ENCODE measurements around the gene MAP7D3.

Gene MAP7D3

DNA sequence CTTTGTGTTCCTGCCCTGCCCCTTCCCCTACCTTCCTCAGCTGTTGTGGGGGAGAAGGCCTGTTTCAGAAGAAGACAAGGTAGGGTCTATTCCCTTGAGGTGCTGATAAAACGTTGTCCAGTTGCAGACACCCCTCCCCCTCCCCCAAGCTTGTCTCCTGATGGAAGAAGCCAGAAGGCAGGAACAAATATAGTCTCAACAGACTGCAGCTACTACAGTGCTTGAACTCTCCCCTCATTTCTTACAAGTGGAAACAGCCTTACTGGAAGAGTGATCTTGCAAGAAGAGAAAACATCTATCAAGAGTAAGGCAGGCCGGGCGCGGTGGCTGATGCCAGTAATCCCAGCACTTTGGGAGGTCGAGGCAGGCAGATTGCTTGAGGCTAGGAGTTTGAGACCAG lies 11.0 kb upstream of the MAP7D3 start:
- Histone ChIP-seq H3K9me3 (ENCODE audit: control insufficient read depth, insufficient read depth, low read depth, low read length) (no peaks in the 10 kb centered on the region), H3K36me3 (ENCODE audit: control insufficient read depth in 2 of 2, insufficient read depth in 1 of 2, low read length in 2 of 2) (no peaks in the 10 kb centered on the region), H3K4me3 (ENCODE audit: low read depth, low read length) (no peak overlapping the region), H3K27ac (ENCODE audit: extremely low read depth, low read depth, low read length) (no peak overlapping the region), H3K4me1 (ENCODE audit: control insufficient read depth, insufficient read depth, low read length) (0 out of 2 replicates have a peak, but pooled peaks cover 3% of the 10 kb centered on the region)
- POLR2A ChIA-PET: no interaction called here
- TF ChIP-seq, protein P1, sequence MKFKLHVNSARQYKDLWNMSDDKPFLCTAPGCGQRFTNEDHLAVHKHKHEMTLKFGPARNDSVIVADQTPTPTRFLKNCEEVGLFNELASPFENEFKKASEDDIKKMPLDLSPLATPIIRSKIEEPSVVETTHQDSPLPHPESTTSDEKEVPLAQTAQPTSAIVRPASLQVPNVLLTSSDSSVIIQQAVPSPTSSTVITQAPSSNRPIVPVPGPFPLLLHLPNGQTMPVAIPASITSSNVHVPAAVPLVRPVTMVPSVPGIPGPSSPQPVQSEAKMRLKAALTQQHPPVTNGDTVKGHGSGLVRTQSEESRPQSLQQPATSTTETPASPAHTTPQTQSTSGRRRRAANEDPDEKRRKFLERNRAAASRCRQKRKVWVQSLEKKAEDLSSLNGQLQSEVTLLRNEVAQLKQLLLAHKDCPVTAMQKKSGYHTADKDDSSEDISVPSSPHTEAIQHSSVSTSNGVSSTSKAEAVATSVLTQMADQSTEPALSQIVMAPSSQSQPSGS (tag by site-specific recombination; IDR thresholded peaks at IDR 0.05; ENCODE audit: low read depth): no peak
- TF ChIP-seq, protein P2, sequence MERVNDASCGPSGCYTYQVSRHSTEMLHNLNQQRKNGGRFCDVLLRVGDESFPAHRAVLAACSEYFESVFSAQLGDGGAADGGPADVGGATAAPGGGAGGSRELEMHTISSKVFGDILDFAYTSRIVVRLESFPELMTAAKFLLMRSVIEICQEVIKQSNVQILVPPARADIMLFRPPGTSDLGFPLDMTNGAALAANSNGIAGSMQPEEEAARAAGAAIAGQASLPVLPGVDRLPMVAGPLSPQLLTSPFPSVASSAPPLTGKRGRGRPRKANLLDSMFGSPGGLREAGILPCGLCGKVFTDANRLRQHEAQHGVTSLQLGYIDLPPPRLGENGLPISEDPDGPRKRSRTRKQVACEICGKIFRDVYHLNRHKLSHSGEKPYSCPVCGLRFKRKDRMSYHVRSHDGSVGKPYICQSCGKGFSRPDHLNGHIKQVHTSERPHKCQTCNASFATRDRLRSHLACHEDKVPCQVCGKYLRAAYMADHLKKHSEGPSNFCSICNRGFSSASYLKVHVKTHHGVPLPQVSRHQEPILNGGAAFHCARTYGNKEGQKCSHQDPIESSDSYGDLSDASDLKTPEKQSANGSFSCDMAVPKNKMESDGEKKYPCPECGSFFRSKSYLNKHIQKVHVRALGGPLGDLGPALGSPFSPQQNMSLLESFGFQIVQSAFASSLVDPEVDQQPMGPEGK (tag by site-specific recombination; IDR thresholded peaks at IDR 0.05): no peak
- no peak for TF ChIP-seq ZNF121 (tag by site-specific recombination; IDR thresholded peaks at IDR 0.05)
- TF ChIP-seq ZNF19 (tag by site-specific recombination; IDR thresholded peaks at IDR 0.05; ENCODE audit: low read depth): no peak
- TF ChIP-seq ZNF16 (tag by site-specific recombination; IDR thresholded peaks at IDR 0.05; ENCODE audit: low read depth): no peak
- TF ChIP-seq, protein P3, sequence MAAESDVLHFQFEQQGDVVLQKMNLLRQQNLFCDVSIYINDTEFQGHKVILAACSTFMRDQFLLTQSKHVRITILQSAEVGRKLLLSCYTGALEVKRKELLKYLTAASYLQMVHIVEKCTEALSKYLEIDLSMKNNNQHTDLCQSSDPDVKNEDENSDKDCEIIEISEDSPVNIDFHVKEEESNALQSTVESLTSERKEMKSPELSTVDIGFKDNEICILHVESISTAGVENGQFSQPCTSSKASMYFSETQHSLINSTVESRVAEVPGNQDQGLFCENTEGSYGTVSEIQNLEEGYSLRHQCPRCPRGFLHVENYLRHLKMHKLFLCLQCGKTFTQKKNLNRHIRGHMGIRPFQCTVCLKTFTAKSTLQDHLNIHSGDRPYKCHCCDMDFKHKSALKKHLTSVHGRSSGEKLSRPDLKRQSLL (tag by site-specific recombination; IDR thresholded peaks at IDR 0.05): no peak
- no peak for TF ChIP-seq ZNF837 (tag by site-specific recombination; IDR thresholded peaks at IDR 0.05)
- TF ChIP-seq, protein P4, sequence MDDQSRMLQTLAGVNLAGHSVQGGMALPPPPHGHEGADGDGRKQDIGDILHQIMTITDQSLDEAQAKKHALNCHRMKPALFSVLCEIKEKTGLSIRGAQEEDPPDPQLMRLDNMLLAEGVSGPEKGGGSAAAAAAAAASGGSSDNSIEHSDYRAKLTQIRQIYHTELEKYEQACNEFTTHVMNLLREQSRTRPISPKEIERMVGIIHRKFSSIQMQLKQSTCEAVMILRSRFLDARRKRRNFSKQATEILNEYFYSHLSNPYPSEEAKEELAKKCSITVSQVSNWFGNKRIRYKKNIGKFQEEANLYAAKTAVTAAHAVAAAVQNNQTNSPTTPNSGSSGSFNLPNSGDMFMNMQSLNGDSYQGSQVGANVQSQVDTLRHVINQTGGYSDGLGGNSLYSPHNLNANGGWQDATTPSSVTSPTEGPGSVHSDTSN (CRISPR knock-in tag; IDR thresholded peaks at IDR 0.05): no peak
- TF ChIP-seq ZNF514 (tag by site-specific recombination; IDR thresholded peaks at IDR 0.05): no peak
- TF ChIP-seq ZBTB48 (tag by site-specific recombination; IDR thresholded peaks at IDR 0.05): no peak
- no peak for TF ChIP-seq ZNF558 (tag by site-specific recombination; IDR thresholded peaks at IDR 0.05)
- no peak for TF ChIP-seq ZNF211 (tag by site-specific recombination; IDR thresholded peaks at IDR 0.05; ENCODE audit: low read depth)
- TF ChIP-seq ZNF184 (tag by site-specific recombination; IDR thresholded peaks at IDR 0.05): no peak
- CTCF ChIA-PET: interaction anchor here (0.6 kb wide), 1 partner anchor 166 kb away, joined by 5 read pairs; no protein-coding TSS in a partner anchor

DNA sequence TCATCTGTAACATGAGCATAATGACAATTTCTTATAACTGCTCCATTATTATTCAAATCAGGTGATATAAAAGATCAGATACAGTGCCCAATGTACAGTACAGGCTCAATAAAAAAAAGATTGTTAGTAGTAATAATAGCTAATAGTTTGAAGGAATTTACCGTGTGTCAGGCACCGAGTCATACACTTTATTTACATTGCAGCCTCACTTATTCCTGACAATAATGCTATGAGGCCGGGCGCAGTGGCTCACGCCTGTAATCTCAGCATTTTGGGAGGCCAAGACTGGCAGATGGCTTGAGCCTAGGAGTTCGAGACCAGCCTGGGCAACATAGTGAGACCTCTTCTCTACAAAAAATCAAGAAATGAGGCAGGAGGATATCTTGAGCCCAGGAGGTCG lies 10.1 kb upstream of the MAP7D3 start:
- ChIA-PET POLR2A (no interaction called here), CTCF (interaction anchor here (0.7 kb wide), 1 partner anchor 10 kb away, joined by 3 read pairs; no protein-coding TSS in a partner anchor)
- H3K4me3 ChIP-seq (ENCODE audit: low read depth, low read length): no peak overlapping the region
- no peaks in the 10 kb centered on the region for H3K36me3 ChIP-seq (ENCODE audit: control insufficient read depth in 2 of 2, insufficient read depth in 1 of 2, low read length in 2 of 2)
- no peak for TF ChIP-seq ZNF341 (tag by site-specific recombination; IDR thresholded peaks at IDR 0.05; ENCODE audit: low read depth)
- no peaks in the 10 kb centered on the region for H3K9me3 ChIP-seq (ENCODE audit: control insufficient read depth, insufficient read depth, low read depth, low read length)
- no peaks in the 10 kb centered on the region for H3K4me1 ChIP-seq (ENCODE audit: control insufficient read depth, insufficient read depth, low read length)
- no peak overlapping the region for H3K27ac ChIP-seq (ENCODE audit: extremely low read depth, low read depth, low read length)

DNA sequence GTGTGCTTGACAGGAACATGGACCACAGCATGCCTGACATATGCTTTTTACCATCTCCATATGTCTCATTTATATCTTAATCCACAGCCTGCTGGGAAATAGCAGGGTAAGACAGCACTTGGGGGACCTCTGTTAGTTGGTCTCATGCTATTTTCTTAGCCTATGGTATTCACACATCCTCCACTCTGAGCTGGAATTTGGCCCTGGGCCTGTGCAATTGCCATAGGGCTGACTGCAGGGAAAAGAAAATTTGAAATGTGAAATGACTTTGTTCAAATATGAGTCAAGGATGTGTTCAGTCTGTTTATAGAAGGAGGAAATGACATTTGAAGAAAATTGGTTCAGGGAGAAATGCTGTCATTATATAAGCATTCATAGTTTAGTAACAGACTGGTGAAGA lies 9.6 kb upstream of the MAP7D3 start:
- H3K4me3 ChIP-seq (ENCODE audit: low read depth, low read length): no peak overlapping the region
- H3K27ac ChIP-seq (ENCODE audit: extremely low read depth, low read depth, low read length): no peak overlapping the region
- CTCF ChIA-PET: interaction anchor here (0.7 kb wide), 1 partner anchor 10 kb away, joined by 3 read pairs; no protein-coding TSS in a partner anchor
- H3K36me3 ChIP-seq (ENCODE audit: control insufficient read depth in 2 of 2, insufficient read depth in 1 of 2, low read length in 2 of 2): no peaks in the 10 kb centered on the region
- H3K9me3 ChIP-seq (ENCODE audit: control insufficient read depth, insufficient read depth, low read depth, low read length): no peaks in the 10 kb centered on the region
- POLR2A ChIA-PET: no interaction called here
- no peaks in the 10 kb centered on the region for H3K4me1 ChIP-seq (ENCODE audit: control insufficient read depth, insufficient read depth, low read length)
- no peak for TF ChIP-seq ZNF660 (tag by site-specific recombination; IDR thresholded peaks at IDR 0.05)
- no peak for TF ChIP-seq SETDB1 (IDR thresholded peaks at IDR 0.05; ENCODE audit: insufficient read length, low read length)
- no peak for TF ChIP-seq ZFP69B (tag by site-specific recombination; IDR thresholded peaks at IDR 0.05)
- no peak for TF ChIP-seq ZEB2 (tag by site-specific recombination; IDR thresholded peaks at IDR 0.05)
- TF ChIP-seq KLF1 (tag by site-specific recombination; IDR thresholded peaks at IDR 0.05): no peak
- TF ChIP-seq, protein P5, sequence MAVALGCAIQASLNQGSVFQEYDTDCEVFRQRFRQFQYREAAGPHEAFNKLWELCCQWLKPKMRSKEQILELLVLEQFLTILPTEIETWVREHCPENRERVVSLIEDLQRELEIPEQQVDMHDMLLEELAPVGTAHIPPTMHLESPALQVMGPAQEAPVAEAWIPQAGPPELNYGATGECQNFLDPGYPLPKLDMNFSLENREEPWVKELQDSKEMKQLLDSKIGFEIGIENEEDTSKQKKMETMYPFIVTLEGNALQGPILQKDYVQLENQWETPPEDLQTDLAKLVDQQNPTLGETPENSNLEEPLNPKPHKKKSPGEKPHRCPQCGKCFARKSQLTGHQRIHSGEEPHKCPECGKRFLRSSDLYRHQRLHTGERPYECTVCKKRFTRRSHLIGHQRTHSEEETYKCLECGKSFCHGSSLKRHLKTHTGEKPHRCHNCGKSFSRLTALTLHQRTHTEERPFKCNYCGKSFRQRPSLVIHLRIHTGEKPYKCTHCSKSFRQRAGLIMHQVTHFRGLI (tag by site-specific recombination; IDR thresholded peaks at IDR 0.05): no peak
- TF ChIP-seq GFI1B (tag by site-specific recombination; IDR thresholded peaks at IDR 0.05): no peak
- no peak for TF ChIP-seq GLIS1 (tag by site-specific recombination; IDR thresholded peaks at IDR 0.05)
- TF ChIP-seq FEZF1 (tag by site-specific recombination; IDR thresholded peaks at IDR 0.05): no peak
- TF ChIP-seq SP3 (tag by site-specific recombination; IDR thresholded peaks at IDR 0.05): no peak
- TF ChIP-seq TRIM28 (IDR thresholded peaks at IDR 0.05; ENCODE audit: borderline replicate concordance, low read length): no peak
- no peak for TF ChIP-seq ZNF561 (tag by site-specific recombination; IDR thresholded peaks at IDR 0.05; ENCODE audit: borderline replicate concordance)

All from HEK293 (cell line).